AG09309 (cell line): Measurements from ENCODE around the gene EXOC4.

Experiments used
- DNase-seq: peaks from one replicate; pipeline ENCODE4 v3.0.0-alpha.2; 2010; ENCODE audit warnings: low read depth
- H3K4me3 ChIP-seq: 2 replicates; pipeline ENCODE4 v1.5.1; 2011; ENCODE audit warnings: mild to moderate bottlenecking, low read depth, low read length, moderate library complexity; ENCODE audit not compliant: control insufficient read depth
- TF ChIP-seq, protein P1 (sequence below): IDR thresholded peaks from 2 replicates; pipeline ENCODE4 v1.5.1; 2011; ENCODE audit warnings: mild to moderate bottlenecking, low read depth, low read length, inconsistent platforms; ENCODE audit not compliant: insufficient read depth, control insufficient read depth; ENCODE audit errors: missing control alignments

Gene EXOC4

DNA sequence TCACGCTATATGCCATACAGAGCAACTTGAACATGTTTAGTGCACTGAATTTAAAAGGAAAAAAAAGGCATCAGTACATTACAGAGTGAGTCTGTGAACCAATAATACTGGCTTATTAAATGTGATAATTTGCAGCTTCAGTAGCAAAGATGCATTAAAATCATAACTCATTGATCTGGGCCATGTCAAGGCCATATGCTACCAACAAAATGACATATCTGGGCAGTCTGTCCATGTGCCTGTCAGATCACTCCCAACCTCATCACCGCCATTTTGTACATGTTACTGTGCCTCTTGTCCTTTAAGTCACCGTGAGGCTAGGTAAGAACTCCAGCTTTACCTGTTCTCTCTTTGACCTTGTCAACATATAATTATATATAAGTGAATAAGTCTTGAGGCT lies 566.8 kb downstream of the EXOC4 start:
- H3K4me3 ChIP-seq = no peak overlapping the region
- TF ChIP-seq, protein P1, sequence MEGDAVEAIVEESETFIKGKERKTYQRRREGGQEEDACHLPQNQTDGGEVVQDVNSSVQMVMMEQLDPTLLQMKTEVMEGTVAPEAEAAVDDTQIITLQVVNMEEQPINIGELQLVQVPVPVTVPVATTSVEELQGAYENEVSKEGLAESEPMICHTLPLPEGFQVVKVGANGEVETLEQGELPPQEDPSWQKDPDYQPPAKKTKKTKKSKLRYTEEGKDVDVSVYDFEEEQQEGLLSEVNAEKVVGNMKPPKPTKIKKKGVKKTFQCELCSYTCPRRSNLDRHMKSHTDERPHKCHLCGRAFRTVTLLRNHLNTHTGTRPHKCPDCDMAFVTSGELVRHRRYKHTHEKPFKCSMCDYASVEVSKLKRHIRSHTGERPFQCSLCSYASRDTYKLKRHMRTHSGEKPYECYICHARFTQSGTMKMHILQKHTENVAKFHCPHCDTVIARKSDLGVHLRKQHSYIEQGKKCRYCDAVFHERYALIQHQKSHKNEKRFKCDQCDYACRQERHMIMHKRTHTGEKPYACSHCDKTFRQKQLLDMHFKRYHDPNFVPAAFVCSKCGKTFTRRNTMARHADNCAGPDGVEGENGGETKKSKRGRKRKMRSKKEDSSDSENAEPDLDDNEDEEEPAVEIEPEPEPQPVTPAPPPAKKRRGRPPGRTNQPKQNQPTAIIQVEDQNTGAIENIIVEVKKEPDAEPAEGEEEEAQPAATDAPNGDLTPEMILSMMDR = no peak
- no peak for DNase-seq

DNA sequence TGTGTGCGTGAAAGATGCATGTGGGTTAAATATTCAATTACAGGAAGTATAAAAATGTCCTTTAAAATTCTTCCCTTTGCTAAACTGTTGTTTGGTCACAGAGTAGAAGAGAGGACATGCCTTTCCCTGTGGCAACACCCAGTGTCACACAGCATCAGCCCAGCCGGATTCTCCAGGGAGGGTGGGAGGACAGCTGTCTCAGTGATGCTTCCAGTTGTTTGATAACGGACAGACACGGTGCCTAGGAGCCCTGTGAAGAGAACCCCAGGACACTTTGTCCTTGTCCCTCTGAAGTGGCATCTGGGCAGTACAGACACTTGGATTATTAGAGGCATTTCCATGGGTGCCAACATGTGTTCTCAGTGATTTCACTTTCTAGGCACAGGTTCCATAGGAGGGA lies 567.7 kb downstream of the EXOC4 start:
- no peak overlapping the region for H3K4me3 ChIP-seq
- TF ChIP-seq, protein P1 = no peak
- DNase-seq = no peak

DNA sequence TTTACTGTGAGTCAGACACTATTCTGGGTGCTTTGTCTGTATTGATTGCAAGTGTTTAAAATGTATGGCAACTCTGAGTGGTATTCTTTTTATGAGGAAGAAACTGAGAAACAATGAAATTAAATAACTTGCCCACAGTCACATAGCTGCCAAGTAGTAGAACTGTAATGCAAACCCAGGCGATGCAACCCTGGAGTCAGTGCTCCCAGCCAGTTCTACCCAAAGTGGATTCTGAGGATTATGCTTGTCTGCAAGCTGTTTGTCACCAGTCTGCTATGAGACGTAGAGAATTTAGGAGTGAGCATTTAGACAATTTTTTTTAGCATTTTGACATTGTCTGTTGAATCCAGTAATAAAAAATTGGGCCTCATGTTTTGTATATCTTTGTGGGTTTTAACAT lies 568.3 kb downstream of the EXOC4 start:
- TF ChIP-seq, protein P1 = no peak
- no peak overlapping the region for H3K4me3 ChIP-seq
- no peak for DNase-seq

DNA sequence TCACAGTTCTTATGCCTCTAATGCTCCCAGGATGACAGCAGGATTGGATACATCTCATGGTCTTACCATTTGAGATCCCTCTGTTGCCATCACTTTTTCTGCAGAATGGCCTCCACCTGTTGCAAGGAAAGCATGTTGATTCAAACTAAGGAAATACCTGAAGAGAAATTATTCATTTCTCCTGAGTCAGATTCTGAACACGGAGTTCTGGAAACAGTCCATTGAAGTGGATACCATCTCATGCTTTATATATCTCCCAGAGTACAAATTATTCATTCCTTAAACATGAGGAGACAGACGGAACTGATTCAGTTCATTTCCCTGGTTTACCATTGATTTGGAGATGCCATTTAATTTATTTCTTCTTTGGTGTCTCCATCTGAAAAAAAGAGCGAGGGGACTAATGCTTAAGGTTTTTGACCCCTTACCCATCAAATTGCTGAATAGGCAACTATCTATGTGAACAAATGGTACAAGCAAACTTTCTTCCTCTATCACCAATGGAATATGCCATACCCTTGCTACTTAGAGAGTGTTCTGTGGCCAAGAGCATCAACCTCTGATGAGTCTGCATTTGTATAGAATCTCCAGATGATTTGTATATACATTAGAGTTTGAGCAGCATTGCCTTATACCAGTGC lies 569.2 kb downstream of the EXOC4 start:
- TF ChIP-seq, protein P1 = no peak
- no peak for DNase-seq
- H3K4me3 ChIP-seq = no peak overlapping the region

DNA sequence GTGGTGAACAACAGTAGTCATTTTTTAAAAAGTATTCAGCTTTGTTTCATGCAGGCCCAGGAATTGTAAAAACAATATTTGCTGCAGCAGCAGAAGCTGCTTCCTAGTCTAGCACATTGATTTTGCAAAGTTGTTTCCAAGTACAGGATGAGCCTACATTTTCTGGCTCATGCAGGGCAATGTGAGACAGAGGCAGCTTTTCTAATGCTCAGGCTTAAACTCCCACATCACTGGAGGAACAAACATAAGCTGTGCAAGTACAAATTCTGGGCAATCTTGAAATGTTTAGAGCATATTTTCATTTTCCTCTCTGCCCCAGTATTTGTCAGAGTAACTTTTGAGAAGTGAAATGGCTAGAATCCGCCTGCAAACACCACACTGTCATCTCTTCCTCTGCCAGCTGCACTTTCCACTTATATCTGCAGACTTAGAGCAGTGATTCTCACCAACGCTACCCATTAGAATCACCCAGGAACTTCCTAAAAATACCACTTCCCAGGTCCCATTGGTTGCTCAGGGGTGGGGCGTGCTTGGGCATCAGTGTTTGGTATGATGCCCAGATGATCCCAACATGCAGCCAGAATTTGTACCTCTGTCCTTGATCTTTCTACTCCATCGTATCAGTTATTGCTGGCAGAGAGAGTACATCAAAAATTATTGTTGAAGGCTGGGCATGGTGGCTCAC lies 570.1 kb downstream of the EXOC4 start:
- TF ChIP-seq, protein P1 = no peak
- DNase-seq = no peak

DNA sequence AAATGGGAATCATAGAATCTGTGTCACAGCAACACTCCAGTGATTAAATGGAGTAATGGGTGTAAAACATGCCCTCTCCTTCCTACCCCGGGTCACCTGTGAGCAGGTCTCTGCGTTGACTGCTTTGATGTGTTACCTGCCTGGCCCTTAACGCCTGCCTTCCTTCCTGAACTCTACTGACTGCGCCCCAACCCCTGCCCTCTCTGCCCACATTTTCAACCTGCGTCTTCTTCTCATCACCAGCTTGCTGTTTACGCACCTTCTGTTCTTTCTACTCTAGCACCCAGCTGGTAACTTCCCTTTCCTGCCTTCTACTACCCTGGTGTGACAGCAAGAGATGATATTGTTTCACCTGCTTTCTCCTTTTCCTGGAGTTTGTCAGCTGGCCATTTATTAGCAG lies 571.3 kb downstream of the EXOC4 start:
- TF ChIP-seq, protein P1 = no peak
- no peak for DNase-seq
- no peak overlapping the region for H3K4me3 ChIP-seq

More for the DNA sequence above, 570.1 kb downstream of the EXOC4 start:
- H3K4me3 ChIP-seq = no peak overlapping the region
